HG03378 (cell line): ENCODE results near the gene GPALPP1.
A peak's percentile ranks its signal among the peaks of the same experiment; 100 is the strongest.
"Not testable (repeated sequence)": the region's sequence is repeated elsewhere in the genome, so short reads cannot be mapped to it uniquely, and the experiment has no call there.

Experiments used
- ATAC-seq: cut with Tn5 transposase; IDR thresholded peaks from one replicate; pipeline ENCODE4 v1.9.1; 2021; ENCODE audit warnings: mild to moderate bottlenecking, moderate library complexity; ENCODE audit not compliant: unreplicated experiment

Gene GPALPP1

GRCh38 chr13:44989071-44989889, at the start of gene GPALPP1, which contains the start of gene NUFIP1:
Gene GPALPP1, plus strand, starts transcription at chr13:44989538. Its CDS starts 117 bp downstream, at chr13:44989655.
Gene NUFIP1, minus strand, starts transcription at chr13:44989471. Its CDS starts 35 bp downstream, at chr13:44989436.
- peak; percentile 92 for ATAC-seq

- not testable (repeated sequence) for ATAC-seq
These were observed 45.9 kb upstream of the GPALPP1 start for GRCh38 chr13:44943411-44943810.

GRCh38 chr13:44951184-44951583, 38.2 kb upstream of the GPALPP1 start:
- no peak for ATAC-seq

GRCh38 chr13:44952671-44953070, 36.7 kb upstream of the GPALPP1 start:
- ATAC-seq = no peak

GRCh38 chr13:44954224-44954623, 35.1 kb upstream of the GPALPP1 start:
- no peak for ATAC-seq

- no peak for ATAC-seq
These were observed 33.9 kb upstream of the GPALPP1 start for GRCh38 chr13:44955406-44955805.

GRCh38 chr13:44961997-44962396, 27.3 kb upstream of the GPALPP1 start:
- ATAC-seq = no peak

GRCh38 chr13:44967704-44968433, 21.5 kb upstream of the GPALPP1 start:
- no peak for ATAC-seq

- ATAC-seq = no peak
These were observed 20.9 kb upstream of the GPALPP1 start for GRCh38 chr13:44968434-44968815.

GRCh38 chr13:44969551-44970484, 19.5 kb upstream of the GPALPP1 start:
- no peak for ATAC-seq

GRCh38 chr13:44971656-44972595, 17.4 kb upstream of the GPALPP1 start:
- no peak for ATAC-seq

- ATAC-seq = no peak
These were observed 16.3 kb upstream of the GPALPP1 start for GRCh38 chr13:44972956-44973581.

GRCh38 chr13:44974056-44974793, 15.1 kb upstream of the GPALPP1 start:
- ATAC-seq = no peak

GRCh38 chr13:44976196-44976595, 13.1 kb upstream of the GPALPP1 start:
- no peak for ATAC-seq

- ATAC-seq = no peak
These were observed 12.3 kb upstream of the GPALPP1 start for GRCh38 chr13:44976949-44977583.

GRCh38 chr13:44978328-44978727, 11.0 kb upstream of the GPALPP1 start:
- ATAC-seq = no peak

- ATAC-seq = peak; percentile 11
These were observed 603 bp downstream of the GPALPP1 start for GRCh38 chr13:44989941-44990340.

- ATAC-seq = no peak
These were observed 14.1 kb downstream of the GPALPP1 start for GRCh38 chr13:45003417-45003816.
